GM18867 (cell line): Measurements from ENCODE around the gene KRTAP10-1.
"Not testable (repeated sequence)": the region's sequence is repeated elsewhere in the genome, so short reads cannot be mapped to it uniquely, and the experiment has no call there.

Experiments
- ATAC-seq: cut with Tn5 transposase; IDR thresholded peaks from one replicate; pipeline ENCODE4 v1.9.1; 2021; ENCODE audit warnings: mild to moderate bottlenecking, moderate library complexity; ENCODE audit not compliant: unreplicated experiment

KRTAP10-1 gene

DNA sequence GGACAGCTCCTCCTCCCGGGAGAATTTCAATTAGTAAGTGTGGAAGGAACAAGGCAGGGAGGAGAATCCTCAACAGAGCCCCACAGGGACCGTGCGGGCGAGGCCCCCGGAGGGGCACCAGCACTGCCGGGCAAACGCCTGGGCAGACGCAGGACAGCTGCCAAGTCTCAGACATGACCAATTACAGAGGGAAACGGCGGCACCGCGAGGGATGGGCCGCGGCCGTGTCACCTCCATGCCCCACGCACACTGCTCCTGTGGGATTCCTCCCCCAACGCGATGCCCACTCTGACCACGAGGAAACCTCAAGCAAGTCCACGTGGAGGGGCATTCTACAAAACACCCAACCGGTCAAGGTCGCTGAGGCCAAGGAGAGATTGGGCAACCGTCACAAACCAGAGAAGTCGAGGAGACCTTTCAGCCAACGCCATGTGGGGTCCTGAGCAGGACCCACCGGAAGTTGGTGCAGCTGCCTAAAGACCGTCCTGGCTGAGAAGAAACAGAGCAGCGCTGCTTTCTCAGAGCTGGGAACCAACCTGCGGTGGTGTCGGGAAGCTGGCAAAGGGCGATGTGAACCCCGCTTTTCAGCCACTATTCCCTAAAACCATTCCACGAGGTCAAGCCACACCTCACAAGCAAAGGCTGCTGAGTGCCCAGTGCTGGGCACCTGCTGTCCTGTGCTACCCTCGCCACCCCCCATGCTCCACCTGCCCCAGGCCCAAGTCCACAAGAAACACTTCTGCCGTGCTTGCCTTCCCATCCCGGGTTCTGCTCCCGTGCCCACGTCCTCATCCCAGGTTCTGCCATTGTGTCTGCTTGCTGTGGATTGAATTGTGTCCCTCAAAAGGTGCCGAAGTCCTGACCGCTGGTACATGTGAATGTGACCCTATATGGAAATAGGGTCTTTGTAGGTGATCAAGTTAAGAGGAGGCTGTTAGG lies 32.1 kb upstream of the KRTAP10-1 start:
- no peak for ATAC-seq

DNA sequence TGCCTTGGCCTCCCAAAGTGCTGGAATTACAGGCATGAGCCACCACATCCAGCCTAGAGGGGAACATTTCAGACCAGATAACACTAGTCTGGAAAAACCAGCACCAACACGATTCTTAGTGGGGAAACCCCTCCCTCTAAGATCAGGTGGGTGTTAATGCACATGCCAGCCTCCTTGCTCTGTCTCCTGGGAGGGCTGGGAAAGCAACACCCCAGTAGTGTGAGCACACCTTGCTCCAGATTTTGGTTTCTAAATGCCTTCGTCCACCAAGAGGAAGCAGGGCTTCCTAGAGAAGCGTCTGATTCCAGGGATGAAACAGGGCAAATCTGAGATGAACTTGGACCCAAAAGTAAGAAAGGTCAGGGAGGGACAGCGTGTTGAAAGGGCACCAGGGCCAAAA lies 31.3 kb upstream of the KRTAP10-1 start:
- ATAC-seq = no peak

DNA sequence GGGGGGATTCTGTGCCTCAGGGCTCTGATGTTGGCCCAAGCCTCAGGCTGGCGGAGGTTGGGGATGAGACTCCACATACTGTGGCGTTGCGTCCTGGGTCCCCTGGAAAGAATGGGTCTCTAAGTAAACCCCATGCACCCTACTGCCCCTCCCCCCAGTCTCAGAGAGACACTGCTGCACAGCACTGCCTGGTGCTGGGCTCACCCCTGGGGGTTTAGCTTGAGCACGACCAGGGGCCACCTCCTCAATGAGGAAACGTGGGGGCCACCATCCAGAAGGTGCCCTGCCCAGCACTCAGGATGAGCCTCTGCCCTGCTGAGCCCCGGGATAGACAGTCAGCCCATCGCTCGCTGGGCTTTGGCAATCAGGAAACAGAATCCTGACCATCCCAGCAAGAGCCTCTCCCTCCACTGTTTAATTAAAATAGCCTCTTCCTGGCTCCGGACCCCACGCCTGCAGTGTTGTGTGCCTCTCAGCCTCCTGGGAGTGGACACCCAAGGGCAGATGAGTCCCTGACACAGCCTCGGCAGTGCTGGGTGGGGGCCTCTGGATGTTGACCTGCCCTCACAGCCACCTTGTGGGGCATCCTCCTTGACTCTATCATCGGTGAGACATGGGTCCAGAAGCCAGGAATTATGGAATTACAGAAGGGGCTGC lies 30.0 kb upstream of the KRTAP10-1 start:
- ATAC-seq = no peak

DNA sequence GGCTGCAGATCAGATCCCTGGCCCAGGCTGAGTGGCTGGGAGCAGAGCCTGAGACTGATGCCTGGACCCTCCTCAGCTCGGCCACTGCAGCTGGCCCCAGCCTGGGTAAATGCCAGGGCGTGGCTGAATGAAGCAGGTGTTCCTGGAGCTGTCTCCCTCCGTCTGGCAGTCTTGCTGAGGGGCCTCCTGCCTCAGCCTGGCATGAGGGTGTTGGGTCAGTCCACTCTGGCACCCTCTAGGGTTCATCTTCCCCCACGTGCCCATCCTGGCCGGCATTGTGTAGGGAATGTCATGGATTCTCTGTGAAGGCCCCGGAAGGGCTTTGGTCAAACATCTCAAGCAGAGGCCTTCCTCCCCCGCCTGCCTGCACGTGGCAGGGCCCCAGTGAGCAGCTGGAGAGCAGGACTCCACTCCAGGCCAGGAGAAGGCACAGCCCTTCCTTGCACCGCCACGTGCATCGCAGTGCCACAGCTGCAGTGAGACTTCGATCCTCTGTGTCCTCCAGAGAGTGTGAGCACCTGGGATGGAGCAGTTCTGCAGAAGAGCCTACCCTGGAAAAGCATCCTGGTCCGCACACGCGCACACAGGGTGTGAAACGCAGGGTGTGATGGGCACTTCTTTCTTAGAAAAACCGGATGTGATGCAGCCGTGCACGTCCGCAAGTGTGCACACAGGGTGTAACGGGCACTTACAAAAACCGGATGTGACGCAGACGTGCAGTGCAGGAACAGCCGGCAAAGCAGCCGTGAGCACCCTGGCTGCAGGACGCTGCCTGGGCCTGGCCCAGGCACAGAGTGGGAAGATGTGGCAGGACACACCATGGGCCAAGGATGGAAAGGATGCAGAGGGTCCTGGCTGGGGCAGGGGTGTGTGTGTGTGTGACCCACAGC lies 28.9 kb upstream of the KRTAP10-1 start:
- ATAC-seq = no peak

DNA sequence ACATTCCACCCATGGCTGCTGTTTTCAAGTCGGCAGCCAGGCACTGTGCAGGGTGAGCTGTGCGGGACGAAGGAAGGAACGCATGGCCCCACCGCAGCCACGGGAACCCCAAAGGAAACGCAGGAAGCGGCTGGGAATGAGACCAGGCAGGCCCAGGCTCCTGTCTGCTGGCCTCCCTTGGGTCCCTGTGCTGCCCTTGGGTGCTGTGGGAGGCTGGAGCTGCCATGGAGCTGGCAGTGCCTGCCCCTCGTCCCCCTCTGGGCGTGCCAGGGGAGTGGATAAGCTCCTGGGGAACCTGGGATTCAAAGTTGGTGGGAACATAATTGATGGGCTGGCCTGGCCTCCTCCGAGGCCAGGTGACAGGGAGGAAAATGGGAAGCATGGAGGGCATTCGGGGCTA lies 28.3 kb upstream of the KRTAP10-1 start:
- ATAC-seq = no peak

DNA sequence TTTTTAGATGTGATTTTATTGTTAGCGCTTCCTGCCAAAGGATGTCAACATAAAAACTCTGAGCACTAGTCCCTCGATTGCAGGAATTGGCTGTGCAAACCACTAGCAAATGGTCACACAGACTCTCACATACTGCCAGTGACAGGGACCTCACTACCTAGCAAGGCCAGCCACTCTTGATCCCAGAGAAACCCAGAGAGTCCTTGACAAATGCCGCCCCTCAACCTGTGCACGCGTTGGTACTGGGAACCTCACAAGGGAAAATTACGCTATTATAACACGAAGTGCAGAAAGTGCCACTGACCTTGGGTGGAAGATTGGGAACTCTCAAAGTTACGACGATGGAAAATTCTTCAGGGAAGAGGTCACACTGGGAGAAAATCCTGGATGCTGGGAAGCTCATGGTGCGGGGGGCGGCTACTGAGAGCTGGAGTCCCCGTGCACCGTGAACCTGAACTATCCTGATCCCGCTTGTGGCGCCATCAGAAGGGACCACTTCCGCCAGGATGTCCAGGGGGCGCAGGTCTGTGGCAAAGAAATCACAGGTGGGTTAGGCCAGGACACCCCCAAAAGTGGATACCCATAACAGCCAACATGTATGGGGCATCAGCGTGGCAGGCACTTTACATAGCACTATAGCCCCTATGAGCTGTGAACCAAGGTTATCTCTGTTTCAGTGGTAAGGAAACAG lies 27.6 kb upstream of the KRTAP10-1 start:
- no peak for ATAC-seq

DNA sequence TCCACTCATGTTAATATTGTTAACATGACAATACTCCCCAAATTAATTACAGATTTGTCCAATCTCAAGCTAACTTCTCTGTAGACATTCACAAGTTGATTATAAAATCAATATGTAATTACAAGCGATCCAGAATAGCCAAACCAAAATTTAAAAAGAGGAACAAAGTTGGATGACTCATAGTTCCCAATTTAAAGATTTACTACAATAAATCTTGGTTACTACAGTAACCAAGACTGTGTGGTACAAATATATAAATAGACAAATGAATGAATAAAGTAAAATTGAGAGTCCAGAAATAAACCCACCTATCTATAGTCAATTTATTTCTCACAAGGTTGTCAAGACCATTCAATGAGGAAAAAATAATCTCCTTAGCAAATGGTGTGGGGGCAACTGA lies 26.4 kb upstream of the KRTAP10-1 start:
- ATAC-seq = no peak

DNA sequence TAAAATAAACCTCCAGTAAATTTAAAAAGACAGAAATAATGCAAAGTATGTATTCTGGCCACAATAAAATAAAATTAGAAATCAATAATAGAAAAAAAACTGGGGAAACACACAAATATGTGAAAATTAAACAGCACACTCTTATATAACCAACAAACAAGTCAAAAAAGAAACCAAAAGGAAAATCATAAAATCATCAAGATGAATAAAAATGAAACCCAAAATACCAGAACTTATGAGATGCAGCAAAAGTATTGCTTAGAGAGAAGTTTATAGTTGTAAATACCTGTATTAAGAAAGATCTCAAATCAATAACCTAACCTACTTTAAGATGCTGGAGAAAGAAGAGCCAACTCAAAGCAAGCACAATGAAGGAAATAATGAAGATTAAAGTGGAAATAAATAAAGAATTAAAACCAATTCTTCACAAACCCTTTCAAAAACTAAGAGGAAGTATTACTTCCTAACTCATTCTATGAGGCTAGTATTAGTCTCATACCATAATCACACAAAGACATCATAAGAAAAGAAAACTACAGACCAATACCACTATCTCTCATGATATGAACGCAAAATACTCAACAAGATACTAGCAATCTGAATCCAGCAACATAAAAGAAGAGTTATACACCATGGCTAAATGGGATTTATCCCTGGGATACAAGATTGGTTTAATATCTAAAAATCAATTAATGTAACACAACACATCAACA lies 25.0 kb upstream of the KRTAP10-1 start:
- no peak for ATAC-seq

DNA sequence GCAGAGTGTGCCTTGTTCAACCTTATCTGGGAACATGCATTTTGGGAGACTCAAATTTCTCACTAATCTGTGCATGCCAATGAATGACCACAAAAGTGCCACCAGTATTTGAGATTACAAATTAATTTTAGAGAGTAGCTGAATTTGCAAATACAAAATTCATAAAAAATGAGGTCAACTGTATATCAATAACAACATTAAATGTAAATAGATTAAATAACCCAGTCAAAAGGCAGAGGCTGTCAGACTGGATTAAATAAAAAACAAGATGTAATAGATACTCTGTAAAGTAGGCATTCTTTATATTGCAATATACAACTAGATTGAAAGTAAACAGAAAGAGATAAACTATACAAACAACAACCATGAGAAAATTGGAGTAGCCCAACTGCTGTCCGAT lies 24.1 kb upstream of the KRTAP10-1 start:
- no peak for ATAC-seq

DNA sequence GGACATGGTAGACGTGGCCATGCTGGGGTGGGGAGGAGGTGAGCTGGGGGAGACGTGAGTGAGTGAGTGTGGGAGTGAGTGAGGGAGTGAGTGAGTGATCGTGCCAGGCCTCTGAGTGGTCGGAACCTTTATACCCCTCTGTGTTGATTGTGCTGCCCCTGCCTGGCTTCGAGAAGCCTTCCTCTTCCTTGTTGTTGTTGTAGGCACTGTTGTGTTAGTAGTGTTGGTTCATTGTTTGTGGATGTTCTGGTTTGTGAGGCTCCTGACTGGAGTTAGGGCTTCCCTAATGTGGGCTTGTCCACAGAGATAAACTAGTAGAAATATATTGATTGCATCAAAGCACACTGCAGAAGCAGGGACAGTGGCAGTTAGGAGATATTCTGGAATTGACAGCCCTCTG lies 18.7 kb upstream of the KRTAP10-1 start, which contains the start of gene KRTAP10-3:
Gene KRTAP10-3, minus strand, starts transcription at position 101 of the 400 bp plus-strand sequence. Its CDS starts 80 bp downstream, at position 21.
- ATAC-seq = no peak

DNA sequence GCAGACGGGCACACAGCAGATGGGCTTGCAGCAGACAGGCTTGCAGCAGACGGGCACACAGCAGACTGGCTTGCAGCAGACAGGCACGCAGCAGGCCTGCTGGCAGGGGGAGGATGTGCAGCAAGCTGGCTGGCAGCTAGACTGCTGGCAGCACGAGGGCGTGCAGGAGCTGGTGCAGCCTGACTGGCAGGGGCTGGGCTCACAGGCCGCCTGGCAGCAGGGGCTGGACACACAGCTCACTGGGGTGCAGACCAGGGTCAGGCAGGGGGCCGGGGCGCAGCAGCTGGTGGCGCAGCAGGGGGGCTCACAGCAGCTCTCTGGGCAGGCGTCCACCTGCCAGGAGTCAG lies 18.3 kb upstream of the KRTAP10-1 start:
- ATAC-seq = not testable (repeated sequence)

DNA sequence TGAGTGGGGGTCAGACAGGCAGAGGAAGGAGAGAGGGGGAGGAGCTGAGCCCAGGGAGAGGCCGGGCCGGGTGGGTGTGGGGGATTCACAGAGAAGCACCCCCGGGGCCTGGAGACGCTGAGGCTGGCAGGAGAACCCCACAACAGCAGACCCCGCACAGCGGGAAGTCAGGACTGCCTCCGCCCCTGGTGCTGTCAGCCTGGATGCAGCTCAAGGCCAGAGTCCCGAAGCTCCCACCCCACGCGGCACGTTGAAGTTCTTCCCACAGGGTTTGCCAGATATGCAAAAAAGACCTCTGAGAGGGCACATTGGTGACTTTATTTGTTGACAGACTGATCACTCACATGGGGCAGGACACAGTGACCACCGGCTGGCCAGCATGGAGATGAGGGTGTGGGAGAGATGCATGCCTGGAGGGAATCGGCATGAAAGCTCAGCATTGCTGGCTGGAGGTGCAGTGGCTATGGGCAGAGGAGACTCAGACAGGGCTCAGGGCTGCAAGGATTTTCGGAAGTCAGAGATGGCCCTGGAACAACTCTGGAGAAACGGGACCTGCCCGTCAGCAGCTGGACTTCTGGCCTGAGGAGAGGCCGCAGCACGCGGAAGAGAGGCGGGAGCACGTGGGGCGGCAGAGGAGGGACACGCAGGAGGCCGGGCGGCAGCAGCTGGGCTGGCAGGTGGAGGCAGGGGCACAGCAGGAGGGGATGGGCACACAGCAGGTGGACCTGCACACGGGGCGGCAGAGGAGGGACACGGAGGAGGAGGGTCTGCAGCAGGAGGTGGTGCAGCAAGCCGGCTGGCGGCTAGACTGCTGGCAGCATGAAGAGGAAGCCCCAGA lies 17.7 kb upstream of the KRTAP10-1 start:
- ATAC-seq = no peak

DNA sequence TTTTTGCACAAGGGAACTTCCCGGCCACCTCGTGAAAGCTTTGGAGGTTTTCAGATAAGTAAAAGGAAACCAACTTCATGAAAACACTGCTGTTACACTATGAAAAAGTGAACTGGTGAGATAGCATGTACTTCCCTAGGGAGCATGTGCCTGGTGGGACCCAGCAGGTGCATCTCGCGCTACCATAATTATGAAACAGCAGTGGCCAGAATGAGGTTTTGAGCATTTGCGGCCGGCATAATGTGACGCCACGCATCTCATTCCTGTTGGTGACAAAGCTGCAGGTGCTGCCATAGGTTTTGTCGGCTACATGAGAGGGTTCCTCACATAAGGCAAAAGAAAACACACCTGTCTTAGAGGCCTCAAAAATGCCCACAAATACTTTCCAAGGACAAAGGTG lies 16.9 kb upstream of the KRTAP10-1 start:
- no peak for ATAC-seq

DNA sequence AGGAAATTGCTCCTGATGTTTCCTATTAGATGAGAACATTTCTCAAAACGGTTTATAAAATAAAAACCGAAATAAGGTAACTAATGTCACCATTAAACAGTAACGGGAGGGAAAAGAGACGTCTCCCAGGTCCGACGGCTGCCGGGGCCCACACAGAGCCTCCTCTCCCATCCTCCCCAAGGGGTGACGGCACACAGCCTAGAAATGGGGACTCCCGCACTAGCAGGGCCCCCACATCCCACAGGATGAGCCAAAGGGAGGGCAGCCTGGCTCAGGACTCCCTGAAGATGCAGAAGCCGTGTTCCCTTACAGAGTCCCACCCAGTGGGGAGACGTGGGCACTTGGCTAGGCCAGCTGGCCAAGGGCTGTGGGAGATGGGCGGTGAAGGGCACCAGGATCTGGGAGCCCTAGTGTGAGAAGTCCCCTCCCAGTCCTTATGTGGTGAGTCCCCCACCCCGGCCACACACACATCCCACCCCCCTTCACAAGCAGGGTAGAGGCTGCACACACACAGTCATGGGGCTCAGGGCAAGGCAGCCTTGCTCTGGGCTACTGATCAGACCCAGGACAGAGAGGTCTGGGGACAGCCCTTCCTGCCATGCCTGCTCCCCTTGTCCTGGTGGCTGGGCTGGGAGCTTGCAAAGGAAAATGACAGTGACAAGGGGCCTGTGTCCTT lies 15.3 kb upstream of the KRTAP10-1 start:
- ATAC-seq = no peak

DNA sequence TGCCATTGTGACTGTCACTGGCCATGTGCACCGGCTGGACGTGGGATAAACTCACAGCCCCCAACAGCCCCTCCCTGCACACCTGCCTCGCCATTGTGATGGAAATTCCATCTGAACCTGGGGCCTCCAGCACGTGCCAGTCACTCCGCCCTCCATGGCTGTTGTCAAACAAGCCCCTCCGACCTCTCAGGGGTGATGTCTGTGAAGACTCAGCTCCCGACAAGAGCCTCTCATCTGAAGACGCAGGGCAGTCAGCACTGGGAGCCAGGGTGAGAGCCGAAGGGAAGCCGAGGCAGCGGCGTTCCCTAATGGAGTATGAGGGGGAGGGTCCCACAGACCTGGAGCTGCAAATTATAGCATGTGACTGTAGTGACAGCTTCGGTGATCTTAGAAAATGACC lies 12.7 kb upstream of the KRTAP10-1 start:
- ATAC-seq = no peak

DNA sequence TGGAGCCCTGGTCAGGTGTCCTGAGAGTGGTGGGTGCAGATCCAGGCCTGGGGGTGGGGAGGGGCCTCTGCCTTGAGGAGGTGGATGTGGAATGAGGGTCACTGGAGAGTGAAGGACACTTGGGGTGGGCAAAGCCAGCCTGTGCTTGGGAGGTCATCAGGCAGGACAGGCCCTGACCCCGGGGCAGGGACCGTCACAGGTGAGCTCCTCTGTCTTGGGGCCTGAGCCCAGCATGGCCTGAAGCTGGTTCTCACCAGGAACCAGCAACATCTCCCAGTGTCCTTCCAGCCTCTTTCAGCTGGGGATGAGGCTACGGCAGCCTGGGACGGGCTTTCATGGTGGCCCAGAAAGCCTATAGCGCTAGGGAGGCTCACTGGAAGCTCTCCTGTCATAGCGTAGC lies 12.1 kb upstream of the KRTAP10-1 start:
- no peak for ATAC-seq

DNA sequence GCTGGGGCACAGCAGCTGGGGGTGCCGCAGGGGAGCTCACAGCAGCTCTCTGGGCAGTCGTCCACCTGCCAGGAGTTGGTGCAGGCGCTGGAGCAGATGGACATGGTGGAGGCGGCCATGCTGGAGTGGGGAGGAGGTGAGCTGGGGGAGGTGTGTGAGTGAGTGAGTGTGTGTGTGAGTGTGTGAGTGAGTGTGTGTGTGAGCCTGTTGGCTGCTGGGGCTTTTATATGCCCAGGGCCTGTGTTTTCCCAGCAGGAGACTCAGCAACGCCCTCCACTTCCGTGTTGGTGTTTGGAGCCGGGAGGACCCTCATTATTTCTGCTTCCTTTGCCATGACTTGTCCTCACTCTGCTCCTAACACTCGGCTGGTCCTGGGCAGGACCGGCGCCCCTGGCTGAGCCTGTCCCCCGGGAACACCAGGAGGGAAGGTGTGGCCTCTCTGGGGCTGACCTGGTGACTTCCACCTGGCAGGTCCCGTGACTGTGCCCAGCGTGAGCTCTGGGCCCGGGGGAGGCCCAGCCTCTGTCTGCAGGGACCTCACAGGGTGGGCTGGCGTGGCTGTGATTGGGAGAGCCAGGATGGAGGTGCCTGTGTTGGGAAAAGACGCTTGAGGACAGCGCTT lies 11.5 kb upstream of the KRTAP10-1 start, which contains the start of gene KRTAP10-2:
Gene KRTAP10-2, minus strand, starts transcription at position 166 of the 622 bp plus-strand sequence. Its CDS starts 47 bp downstream, at position 119.
- no peak for ATAC-seq

DNA sequence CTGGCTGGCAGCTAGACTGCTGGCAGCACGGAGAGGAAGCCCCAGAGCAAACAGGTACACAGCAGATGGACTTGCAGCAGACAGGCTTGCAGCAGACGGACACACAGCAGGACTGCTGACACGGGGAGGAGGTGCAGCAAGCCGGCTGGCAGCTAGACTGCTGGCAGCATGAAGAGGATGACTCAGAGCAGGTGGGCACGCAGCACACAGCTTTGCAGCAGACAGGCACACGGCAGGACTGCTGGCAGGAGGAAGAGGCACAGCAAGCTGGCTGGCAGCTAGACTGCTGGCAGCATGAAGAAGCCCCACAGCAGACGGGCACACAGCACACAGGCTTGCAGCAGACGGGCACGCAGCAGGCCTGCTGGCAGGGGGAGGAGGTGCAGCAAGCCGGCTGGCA lies 10.8 kb upstream of the KRTAP10-1 start:
- ATAC-seq = no peak
